GM21529 (cell line): Measurements from ENCODE around the gene SLC16A11.
A peak's percentile ranks its signal among the peaks of the same experiment; 100 is the strongest.
"Not testable (repeated sequence)": the region's sequence is repeated elsewhere in the genome, so short reads cannot be mapped to it uniquely, and the experiment has no call there.

Source experiments
- ATAC-seq: cut with Tn5 transposase; IDR thresholded peaks from one replicate; pipeline ENCODE4 v1.9.1; 2021; ENCODE audit not compliant: unreplicated experiment

SLC16A11 gene

DNA sequence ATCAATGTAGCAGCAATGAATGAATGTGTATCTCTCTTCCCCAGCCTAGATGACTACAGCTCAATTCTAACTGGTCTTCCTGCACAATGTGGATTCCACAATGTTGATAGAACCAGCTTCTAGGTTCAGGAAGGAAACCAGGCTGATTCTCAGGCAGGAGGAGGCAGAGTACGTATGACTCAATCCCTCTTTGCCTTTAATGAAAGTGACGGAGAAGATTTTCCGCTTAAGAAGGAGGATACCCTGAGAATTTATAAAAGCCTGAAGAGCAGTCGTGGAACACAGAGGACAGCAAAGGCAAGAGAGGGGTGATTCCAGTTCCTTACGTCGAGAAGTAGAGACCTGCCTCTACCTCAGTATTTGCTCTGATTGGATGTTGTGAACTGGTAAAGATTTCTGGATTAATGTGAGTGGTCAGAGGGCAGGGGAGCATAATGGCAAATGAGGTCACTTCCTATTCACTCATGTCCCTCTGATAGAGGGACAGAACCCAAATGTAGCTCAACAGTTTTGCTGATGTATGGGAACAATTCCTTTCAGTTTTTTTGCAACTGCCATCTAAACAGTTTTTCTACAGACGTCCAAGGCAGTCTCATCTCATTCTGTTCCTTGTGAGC is 15.0 kb upstream of the SLC16A11 start:
- ATAC-seq = no peak

DNA sequence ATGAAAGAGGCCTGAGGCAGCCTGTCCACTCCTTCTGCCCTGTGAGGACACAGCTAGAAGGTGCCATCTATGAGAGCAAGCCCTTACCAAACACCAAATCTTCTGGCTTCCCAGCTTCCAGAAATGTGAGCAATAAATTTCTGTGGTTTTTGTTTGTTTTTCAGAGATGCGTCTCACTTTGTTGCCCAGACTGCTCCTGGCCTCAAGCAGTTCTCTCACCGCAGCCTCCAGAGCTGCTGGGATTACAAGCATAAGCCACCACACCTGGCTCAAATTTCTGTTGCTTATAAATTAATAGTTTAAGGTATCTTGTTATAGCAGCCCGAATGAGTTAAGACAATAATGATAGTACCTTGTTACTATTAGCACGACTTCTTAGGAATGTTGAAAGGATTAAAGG is 12.5 kb upstream of the SLC16A11 start:
- ATAC-seq = no peak

DNA sequence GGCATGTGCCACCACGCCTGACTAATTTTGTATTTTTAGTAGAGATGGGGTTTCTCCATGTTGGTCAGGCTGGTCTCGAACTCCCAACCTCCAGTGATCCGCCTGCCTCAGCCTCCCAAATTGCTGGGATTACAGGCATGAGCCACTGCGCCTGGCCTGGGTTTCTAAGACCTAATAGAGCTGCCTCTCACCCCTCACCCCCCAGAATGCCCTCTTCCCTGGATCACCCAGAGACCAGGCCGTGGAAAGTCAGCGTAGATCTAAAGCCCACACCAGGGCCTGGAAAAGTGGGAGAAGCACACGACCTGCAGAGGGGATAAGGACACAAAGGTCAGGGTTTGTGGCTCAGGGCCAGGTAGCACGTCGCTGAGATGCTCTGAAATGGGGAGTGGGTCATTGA is 6.7 kb upstream of the SLC16A11 start:
- not testable (repeated sequence) for ATAC-seq

DNA sequence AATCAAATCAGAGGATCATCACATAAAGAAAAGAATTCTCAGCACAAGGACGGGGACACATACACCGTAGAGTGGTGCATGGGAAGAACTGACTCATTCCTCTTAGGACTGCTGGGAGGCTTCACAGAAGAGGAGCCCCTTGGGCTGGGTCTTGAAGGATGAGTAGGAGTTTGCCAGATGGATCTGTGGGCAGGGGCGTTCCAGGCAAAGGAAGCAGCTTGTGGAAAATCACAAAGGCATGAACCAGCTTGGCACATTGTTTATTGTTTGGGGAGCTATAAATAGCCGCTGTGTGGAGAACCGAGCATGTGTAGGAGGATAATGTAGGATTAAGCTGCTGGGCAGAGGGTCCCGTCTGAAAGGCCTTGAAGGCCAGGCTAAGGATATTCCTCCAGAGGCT is 5.1 kb upstream of the SLC16A11 start:
- no peak for ATAC-seq

DNA sequence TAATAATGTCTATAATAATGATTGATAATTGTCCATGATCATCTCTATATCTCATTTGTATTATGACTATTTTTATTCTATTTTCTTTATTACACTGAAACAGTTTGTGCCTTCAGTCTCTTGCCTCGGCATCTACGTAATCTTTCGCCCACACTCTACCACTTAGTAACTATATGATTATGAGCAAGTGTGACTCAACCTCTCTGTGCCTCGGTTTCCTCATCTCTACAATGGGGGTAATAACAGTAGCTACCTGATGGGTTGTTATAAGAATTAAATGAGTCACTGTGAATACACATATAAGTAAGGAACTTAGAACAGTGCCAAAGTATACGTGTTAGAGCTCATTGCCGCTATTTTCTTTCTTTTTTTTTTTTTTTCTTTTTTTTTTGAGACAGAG is 3.7 kb upstream of the SLC16A11 start:
- no peak for ATAC-seq

DNA sequence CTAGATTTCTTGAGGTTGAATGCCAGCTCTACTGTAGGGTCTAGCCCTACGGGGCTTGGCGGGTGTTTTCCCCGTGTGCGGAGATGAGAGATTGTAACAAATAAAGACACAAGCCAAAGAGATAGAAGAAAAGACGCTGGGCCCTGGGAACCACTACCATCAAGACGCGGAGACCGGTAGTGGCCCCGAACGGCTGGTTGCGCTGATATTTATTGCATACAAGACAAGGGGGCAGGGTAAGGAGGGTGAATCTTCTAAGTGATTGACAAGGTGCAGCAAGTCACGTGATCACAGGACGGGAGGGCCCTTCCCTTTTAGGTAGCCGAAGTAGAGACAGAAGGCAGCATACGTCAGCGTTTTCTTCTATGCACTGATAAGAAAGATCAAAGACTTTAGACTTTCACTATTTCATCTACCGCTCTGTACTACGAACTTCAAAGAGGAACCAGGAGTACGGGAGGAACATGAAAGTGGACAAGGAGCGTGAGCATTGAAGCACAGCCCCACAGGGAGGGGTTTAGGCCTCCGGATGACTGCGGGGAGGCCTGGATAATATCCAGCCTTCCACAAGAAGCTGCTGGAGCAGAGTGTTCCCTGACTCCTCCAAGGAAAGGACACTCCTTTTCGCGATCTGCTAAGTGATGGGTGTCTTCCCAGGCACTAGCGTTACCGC is 3.0 kb upstream of the SLC16A11 start:
- ATAC-seq = not testable (repeated sequence)

DNA sequence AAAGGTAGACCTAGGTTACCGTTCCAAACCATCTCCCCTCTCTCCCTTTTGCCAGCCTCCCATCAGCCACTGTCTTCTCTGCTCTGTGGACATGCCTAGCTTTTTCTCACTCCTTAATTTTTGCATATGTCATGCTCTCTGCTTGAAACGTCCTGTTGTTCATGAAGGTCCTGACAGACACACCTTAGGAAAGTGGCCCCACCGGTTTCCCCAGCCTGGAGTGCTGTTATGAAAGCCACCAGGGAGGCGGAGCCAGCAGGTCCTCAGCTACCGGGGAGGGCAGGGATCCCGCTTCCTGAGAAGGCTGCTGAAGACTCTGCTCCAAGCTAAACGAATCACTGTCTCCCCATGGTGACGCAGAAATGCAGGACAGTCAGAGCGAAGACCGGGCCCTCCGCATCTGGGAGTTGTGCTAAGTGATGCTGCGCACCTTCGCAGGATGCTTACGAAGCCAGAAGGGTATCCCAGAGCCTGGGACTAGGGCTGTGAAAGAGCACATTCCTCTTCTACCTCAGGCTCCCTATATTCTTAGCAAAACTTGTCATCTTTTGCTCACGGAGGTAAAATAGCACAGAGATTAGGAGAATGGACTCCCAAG is 2.3 kb upstream of the SLC16A11 start:
- ATAC-seq = no peak

DNA sequence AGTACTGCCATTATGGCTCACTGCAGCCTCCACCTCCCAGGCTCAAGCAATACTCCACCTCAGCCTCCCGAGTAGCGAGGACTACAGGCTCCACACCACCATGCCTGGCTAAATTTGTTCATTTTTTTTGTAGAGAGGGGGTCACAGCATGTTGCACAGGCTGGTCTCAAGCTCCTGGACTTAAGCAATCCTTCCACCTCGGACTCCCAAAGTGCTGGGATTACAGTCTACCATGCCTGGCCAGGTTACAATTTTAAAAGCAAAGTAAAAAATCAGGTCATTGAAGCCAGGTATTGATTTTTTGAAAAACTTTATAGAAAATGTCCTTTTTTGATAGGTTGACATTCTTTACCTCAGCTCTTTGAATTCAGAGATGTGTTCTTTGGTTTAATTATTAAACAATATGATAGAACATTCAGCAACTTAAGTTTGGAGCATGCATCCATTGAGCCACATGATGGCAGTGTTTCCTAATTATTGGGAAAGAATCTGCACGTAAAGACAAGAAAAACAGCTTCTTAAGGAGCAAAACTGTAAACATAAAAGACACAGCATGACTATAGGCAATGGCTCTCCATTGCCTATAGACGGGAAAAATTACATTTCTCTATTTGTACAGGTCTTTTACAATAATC is 1.7 kb upstream of the SLC16A11 start:
- no peak for ATAC-seq

DNA sequence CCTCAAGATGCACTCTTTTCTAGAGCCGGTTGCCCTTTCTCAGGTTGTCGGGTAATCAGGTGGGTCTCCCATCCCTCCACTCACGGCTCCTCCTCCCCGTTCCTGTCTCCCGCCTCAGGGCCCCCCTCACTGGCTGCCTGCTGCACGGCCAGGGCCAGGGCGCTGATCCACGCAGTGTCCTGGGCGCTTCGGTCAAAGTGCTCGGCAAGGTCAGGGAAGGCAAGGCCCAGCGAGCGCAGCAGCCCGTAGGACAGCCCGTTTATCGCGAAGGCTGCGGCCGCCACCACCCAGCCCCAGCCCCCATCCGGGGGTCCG is 753 bp downstream of the SLC16A11 start:
- ATAC-seq = no peak

DNA sequence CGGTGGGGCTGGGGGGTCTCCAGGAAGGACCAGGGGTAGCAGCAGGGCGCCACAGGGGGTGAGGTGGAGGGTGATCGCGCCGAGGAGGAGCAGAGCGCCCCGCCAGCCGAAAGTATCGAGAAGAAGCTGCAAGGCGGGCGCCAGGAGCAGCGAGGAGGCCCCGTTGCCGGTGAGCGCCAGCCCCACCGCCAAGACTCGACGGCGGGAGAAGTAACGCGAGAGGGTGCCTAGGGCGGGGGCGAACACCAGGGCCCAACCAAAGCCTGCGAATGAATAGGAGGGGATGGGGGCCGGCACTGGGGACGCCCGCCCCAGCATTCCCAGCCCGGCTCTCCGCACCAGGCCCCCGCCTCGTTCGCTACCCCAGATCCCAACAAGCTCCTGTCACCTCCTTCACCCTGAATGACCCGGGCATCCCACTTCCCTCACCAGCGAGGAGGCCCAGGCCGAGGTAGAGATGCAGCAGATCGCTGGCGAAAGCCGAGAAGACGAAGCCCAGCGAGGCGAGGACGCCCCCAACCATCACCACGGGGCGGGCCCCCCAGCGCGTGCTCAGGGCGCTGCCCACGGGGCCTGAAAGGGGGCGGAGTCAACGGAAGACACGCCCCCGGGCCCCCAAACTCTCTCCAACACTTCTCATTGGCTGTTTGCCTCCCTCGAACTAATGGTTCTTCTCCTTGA is 1.3 kb downstream of the SLC16A11 start:
- no peak for ATAC-seq

DNA sequence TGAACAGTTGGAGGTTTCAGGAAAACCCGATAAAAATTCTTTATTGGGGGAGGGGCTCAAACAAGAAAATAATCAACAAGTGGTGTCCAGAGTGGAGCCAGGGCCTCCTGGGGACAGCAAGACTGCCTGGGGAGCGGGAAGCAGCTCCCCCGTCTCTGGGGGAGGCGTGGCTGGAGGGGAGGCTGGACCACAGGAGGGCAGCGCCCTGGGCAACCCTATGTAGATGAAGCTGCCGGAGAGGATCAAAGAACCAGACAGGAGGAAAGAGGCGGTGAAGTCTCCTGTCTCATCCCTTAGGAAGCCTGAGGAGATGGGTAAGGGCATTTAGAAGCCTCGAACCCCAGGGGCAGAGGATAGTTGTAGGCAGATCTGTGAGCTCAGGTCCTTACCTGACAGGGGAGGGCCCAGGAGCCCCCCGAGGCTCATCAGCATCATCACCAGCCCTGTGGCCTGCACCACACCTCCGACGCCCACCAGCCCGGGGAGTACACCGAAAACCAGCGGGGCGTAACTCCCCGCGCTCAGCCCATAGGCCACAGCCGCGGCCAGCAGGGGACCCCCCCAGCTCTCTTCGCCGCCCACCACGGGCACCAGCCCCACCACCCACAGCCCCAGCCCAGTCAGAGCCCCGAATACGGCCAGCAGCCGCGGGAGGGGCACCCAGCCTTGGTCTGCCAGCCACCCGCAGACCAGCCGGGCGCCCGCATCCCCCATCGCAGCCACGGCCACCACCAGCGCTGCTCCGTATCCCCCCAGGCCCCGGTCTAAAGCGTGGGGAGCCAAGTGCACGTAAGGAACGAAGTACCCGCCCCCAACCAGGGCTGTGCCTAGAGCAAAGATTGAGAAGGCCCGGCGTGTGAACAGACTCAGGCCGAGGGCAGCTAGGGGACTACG is 2.0 kb downstream of the SLC16A11 start:
- ATAC-seq = no peak

DNA sequence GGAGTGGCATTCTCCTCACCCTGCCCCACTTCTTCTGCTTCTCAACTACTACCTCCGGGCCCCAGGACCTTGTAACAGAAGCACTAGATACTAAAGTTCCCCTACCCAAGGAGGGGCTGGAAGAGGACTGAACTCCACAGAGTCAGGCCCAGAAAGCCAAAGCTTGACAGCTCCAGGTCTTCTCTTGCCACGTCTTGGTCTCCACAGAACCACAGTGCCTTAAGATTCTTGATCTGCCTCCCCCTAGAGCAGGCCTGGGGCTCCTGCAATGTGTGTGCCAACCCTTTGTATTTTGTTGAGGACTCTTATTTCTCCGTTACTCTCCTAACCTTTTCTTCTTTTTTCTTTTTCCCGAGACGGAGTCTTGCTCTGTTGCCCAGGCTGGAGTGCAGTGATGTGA is 4.1 kb downstream of the SLC16A11 start:
- ATAC-seq = no peak

DNA sequence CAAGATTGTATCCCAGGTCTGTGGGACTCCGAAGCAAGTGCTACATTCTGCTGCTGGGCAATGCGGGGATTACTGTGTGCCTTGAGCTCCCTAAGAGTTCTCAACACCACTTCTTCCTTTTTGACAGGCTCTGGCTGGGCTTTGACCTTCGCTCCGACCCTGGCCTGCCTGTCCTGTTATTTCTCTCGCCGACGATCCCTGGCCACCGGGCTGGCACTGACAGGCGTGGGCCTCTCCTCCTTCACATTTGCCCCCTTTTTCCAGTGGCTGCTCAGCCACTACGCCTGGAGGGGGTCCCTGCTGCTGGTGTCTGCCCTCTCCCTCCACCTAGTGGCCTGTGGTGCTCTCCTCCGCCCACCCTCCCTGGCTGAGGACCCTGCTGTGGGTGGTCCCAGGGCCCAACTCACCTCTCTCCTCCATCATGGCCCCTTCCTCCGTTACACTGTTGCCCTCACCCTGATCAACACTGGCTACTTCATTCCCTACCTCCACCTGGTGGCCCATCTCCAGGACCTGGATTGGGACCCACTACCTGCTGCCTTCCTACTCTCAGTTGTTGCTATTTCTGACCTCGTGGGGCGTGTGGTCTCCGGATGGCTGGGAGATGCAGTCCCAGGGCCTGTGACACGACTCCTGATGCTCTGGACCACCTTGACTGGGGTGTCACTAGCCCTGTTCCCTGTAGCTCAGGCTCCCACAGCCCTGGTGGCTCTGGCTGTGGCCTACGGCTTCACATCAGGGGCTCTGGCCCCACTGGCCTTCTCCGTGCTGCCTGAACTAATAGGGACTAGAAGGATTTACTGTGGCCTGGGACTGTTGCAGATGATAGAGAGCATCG is 5.6 kb downstream of the SLC16A11 start:
- ATAC-seq = no peak

DNA sequence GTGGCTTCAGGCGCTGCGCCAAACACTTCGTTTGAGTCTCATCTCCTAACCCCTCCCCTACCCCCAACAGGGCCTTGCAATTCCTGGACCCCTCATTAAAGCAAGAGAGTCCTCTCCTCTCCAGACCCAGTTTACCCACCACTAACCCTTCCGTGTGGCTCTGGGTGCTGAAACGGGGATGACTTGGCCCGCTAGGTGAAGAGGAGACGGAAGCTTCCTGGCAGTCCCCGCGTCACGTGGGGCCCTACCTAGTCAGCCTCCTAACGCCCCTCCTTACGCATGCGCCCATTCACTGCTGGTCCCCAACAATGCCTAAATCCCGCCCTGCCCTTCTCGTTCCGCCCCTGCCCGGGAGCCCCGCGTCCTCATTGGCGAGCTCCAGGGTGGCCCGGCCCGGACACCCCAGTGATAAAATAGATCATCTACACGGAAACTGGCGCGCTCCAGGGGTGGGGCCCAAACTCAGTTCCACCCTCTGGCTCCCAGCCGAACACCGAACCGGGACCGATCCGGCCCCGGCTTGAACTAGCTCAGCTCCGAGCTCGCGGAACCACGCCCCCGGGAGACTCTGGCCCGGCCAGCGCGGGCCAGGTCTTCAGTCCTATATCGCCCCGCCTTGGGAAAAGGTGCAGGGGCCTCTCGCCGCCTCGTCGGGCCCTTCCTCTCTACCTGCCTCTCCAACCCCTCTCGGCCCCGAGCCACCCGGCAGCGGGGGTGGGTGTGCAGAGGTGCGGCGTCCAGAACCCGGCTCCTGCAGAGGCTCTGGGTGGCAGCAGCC is 8.1 kb downstream of the SLC16A11 start, which contains the start of gene SLC16A13:
Gene SLC16A13 (plus strand): TSS at position 425 of the 778 bp plus-strand sequence. CDS start 368 bp downstream, outside the sequence.
- ATAC-seq = peak; percentile 89

DNA sequence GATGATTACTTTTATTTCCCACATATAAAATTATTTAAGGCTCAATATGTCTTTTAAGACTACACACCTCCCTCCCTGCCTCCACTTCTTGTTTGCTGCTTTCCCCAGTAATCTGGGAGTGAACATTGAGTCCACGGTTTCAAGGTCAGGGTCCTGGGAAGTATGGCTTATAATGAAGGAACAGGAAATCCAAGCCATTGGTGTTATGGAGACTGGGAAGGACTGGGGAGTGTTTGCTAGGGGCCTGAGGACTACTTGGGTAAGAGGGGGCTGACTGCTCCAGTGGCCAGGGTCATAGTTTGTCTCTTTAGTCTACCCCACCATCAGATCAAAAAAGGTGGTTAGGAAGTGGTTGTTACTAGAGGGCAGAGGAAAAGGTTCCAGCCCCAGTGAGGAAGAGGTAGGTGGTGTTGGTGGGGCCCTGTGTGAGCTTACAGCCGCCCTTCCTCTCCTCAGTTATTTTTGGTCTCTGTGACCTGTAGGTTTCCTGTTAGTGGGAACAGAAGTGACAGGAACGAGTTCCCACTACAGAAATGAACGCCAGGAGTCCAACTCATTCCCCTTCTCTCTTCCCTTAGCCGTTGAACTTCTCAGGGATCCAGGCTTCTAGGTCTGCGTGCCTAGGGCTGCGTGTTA is 8.8 kb downstream of the SLC16A11 start:
- peak; percentile 24 for ATAC-seq

DNA sequence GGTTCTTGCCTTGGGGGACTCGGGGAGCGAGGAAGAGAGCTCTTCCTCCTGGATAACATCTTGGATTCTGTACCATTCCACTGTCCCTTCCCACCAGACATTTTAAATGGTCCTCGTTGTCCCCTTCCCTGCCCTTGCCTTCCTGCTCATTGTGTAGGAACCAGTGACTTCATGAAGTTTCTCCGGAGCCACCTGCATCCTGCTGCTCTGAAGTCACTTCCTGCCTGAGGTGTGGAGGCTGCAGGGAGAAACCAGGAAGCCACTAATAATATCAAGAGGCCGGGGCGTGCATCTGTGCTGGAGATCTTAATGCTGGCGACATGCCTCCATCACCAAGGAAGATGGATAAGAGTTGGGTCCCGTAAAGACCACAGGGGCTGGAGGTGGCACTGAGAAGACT is 14.2 kb downstream of the SLC16A11 start:
- no peak for ATAC-seq

DNA sequence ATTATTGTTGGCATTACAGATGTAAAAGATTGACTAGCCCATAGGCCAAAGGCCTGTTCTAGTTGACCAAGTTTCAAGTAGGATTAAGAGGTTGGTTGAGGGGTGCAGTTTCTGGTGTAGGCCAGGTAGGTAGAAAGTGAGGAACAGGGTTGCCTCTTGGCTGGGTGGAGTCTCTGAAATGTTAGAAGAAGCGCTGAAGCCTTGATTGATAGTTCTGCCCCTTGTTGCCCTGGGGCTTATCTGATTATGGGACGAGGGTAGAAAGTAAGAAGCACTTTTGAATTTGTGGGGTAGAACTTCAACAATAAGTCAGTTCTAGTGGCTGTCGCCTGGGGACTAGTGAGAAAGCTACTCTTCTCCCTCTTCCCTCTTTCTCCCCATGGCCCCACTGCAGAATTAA is 14.8 kb downstream of the SLC16A11 start:
- no peak for ATAC-seq

DNA sequence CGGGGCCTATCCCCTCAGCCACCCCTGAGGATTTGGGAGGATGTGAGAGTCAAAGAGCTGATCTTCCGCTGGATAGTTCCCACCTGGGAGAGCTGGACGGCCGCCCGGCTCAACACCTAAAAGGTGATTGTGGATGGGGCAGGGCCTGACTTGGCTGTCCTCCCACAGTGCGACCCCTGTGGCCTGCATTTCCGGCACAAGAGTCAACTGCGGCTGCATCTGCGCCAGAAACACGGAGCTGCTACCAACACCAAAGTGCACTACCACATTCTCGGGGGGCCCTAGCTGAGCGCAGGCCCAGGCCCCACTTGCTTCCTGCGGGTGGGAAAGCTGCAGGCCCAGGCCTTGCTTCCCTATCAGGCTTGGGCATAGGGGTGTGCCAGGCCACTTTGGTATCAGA is 16.6 kb downstream of the SLC16A11 start:
- no peak for ATAC-seq
